T-helper 22 cell (primary cell): Measurements from ENCODE around the gene TGFB1.

ENCODE experiments used
- DNase-seq: peaks from one replicate; pipeline ENCODE4 v3.0.0-alpha.2; 2020; ENCODE audit warnings: low read depth

Gene TGFB1

GRCh38 chr19:41321204-41321599, 32.5 kb downstream of the TGFB1 start:
- no peak for DNase-seq

GRCh38 chr19:41320568-41320967, 33.2 kb downstream of the TGFB1 start:
- no peak for DNase-seq

- no peak for DNase-seq
Measured at GRCh38 chr19:41320185-41320518, 33.6 kb downstream of the TGFB1 start.

- DNase-seq, result no peak
Measured at GRCh38 chr19:41319500-41320184, 34.1 kb downstream of the TGFB1 start.

GRCh38 chr19:41318696-41319499, 34.8 kb downstream of the TGFB1 start:
- DNase-seq, result no peak

GRCh38 chr19:41316306-41316920, 37.3 kb downstream of the TGFB1 start:
- no peak for DNase-seq

GRCh38 chr19:41311613-41312012, 42.1 kb downstream of the TGFB1 start:
- no peak for DNase-seq

GRCh38 chr19:41311072-41311471, 42.6 kb downstream of the TGFB1 start:
- no peak for DNase-seq

- DNase-seq, result peak; percentile 79
Measured at GRCh38 chr19:41310033-41310831, 43.5 kb downstream of the TGFB1 start, which contains the start of gene CCDC97. Gene CCDC97 (plus strand): TSS chr19:41310172. CDS start chr19:41310311, 139 bp downstream.

- DNase-seq, result no peak
Measured at GRCh38 chr19:41309180-41310032, 44.3 kb downstream of the TGFB1 start.

GRCh38 chr19:41308450-41309179, 45.1 kb downstream of the TGFB1 start:
- peak; percentile 80 for DNase-seq

- DNase-seq, result no peak
Measured at GRCh38 chr19:41307954-41308449, 45.7 kb downstream of the TGFB1 start.

- no peak for DNase-seq
Measured at GRCh38 chr19:41307090-41307875, 46.4 kb downstream of the TGFB1 start.

- no peak for DNase-seq
Measured at GRCh38 chr19:41305927-41306793, 47.6 kb downstream of the TGFB1 start.

- no peak for DNase-seq
Measured at GRCh38 chr19:41304706-41305483, 48.8 kb downstream of the TGFB1 start.

- no peak for DNase-seq
Measured at GRCh38 chr19:41303954-41304353, 49.8 kb downstream of the TGFB1 start.

GRCh38 chr19:41302624-41303351, 50.9 kb downstream of the TGFB1 start:
- peak; percentile 63 for DNase-seq
